Panc1 (cell line): ENCODE results near the gene TMC4. TPM values are rescaled to one million over a fixed set of nuclear protein-coding genes. Genes with fewer than 3 reads are reported as not detected.

Experiments used
- ATAC-seq: fragments of 200-7000 bp; cut with Tn5 transposase; 2 replicates; pipeline ENCODE4 v1.9.1; 2020; ENCODE audit warnings: mild to moderate bottlenecking, moderate library complexity
- BruUV-seq: library from RNA; stranded (reverse); fragments of 400-500 nt; replicated peaks from 2 replicates; lab custom pipeline; 2021; lab: Mats Ljungman, UMichigan
- CTCF ChIA-PET: fragments of 300-600 bp; sonication (Branson Sonifier 250); formaldehyde crosslinking; loops from one replicate; lab custom pipeline; 2022; ENCODE audit warnings: antibody characterized with exemption; lab: Charles Lee
- POLR2A ChIA-PET: fragments of 300-600 bp; sonication (Branson Sonifier 250); formaldehyde crosslinking; loops from one replicate; lab custom pipeline; 2022; ENCODE audit warnings: antibody characterized with exemption; lab: Charles Lee
- DNase-seq: peaks from one replicate; pipeline ENCODE4 v3.0.0-alpha.2; 2010; ENCODE audit warnings: low read depth, low spot score
- H3K27ac ChIP-seq: 2 replicates; pipeline ENCODE4 v1.5.1; 2011; ENCODE audit warnings: mild to moderate bottlenecking, low read length, inconsistent platforms
- H3K27me3 ChIP-seq: fragments of 200-500 bp; sonication (Bioruptor generic); 2 replicates; pipeline ENCODE4 v1.6.0; 2014; ENCODE audit warnings: low read length, inconsistent platforms; ENCODE audit not compliant: control insufficient read depth, insufficient read depth
- H3K36me3 ChIP-seq: fragments of 200-500 bp; sonication (Bioruptor generic); 2 replicates; pipeline ENCODE4 v1.5.1; 2014; ENCODE audit warnings: inconsistent platforms, mild to moderate bottlenecking, low read length, moderate library complexity; ENCODE audit not compliant: control insufficient read depth, insufficient read depth
- H3K4me1 ChIP-seq: 2 replicates; pipeline ENCODE4 v1.5.1; 2011; ENCODE audit warnings: inconsistent platforms, mild to moderate bottlenecking, low read length, moderate library complexity; ENCODE audit not compliant: control insufficient read depth, insufficient read depth
- H3K4me3 ChIP-seq, 2 experiments: 2 replicates each; pipeline ENCODE4 v1.5.1; 2011 to 2012; ENCODE audit warnings: low read depth in 2 of 2, low read length in 2 of 2, mild to moderate bottlenecking in 2 of 2, inconsistent platforms in 1 of 2, moderate library complexity in 1 of 2
- H3K9me3 ChIP-seq: fragments of 200-500 bp; sonication (Bioruptor generic); 2 replicates; pipeline ENCODE4 v1.5.1; 2014; ENCODE audit warnings: low read depth, mild to moderate bottlenecking, inconsistent platforms, low read length, moderate library complexity; ENCODE audit not compliant: control insufficient read depth, insufficient read depth
- POLR2AphosphoS5 ChIP-seq: IDR thresholded peaks from 2 replicates; pipeline ENCODE4 v1.6.1; 2012; ENCODE audit warnings: mild to moderate bottlenecking, low read depth, low read length, moderate library complexity
- SIN3A ChIP-seq: IDR thresholded peaks from 2 replicates; pipeline ENCODE4 v1.6.1; 2012; ENCODE audit warnings: low read depth, mild to moderate bottlenecking, low read length, moderate library complexity, borderline replicate concordance; ENCODE audit not compliant: insufficient read depth
- TCF7L2 ChIP-seq: IDR thresholded peaks from 2 replicates; pipeline ENCODE4 v1.6.1; 2011; ENCODE audit warnings: mild to moderate bottlenecking, low read depth, low read length, inconsistent platforms
- in situ Hi-C: cut with HindIII; loops from 2 replicates; pipeline ENCODE4 v1.10.0; 2016; ENCODE audit warnings: low sequenced_read_pairs, low pct_unique_long_range_greater_than_20kb
- intact Hi-C: fragments of 100-400 bp; cut with micrococcal nuclease; formaldehyde crosslinking; loops from one replicate; pipeline ENCODE4 v1.10.0; 2022; ENCODE audit not compliant: unreplicated experiment
- total RNA-seq: library from RNA; stranded (reverse); gene quantifications from one replicate; pipeline ENCODE4 v1.2.1, GENCODE V29; 2021; ENCODE audit not compliant: unreplicated experiment
- TF ChIP-seq, protein P1 (sequence below): fragments of 450-650 bp; IDR thresholded peaks from 2 replicates; pipeline ENCODE4 v1.5.1; 2017; ENCODE audit warnings: mild to moderate bottlenecking
- TF ChIP-seq, protein P2 (sequence below), 2 experiments: IDR thresholded peaks; 2 replicates each; pipeline ENCODE4 v1.6.1; 2011 to 2012; ENCODE audit warnings: low read depth in 2 of 2, control low read depth in 1 of 2, low read length in 1 of 2, mild to moderate bottlenecking in 1 of 2, moderate library complexity in 1 of 2; ENCODE audit not compliant: insufficient read depth in 1 of 2

Gene TMC4
- total RNA-seq, 1 experiment from 2014 or later: 5.1 TPM

DNA sequence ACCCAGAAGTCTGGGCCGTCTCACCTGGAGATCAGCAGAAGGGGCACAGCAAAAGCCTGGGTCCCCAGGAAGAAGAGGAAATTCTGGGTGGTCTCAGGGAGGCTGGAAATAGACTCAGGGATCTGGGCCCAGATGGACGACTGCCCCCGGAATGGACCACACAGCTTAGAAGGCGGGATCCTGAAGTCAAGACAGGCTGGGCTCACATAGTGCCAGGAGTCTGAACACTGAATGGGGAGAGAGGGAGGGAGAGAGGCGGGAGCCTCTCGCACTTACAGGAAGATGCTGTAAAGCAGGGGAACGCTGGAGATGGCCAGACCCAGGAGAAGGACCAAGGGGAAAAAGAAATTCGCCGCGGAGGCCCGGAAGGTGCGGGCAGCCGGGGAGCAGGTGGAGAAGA, 12.1 kb downstream of the TMC4 start:
- ChIA-PET POLR2A (interaction anchor here (0.7 kb wide), 1 partner anchor 29 kb away, joined by 3 read pairs; the partner anchor contains the start of gene MBOAT7), CTCF (no interaction called here)
- no TSS peak for BruUV-seq
- DNase-seq (no peak), ATAC-seq (no peak)
- Histone ChIP-seq H3K4me3 (peak overlapping the region; percentile 76 to 84), H3K9me3 (no peaks in the 10 kb centered on the region), H3K27ac (peak overlapping the region; percentile 92), H3K36me3 (peaks cover 3% of the 10 kb centered on the region; the same call in 1 of the 2 replicates), H3K27me3 (no peaks in the 10 kb centered on the region), H3K4me1 (peaks cover 22% of the 10 kb centered on the region)
- no peak for TF ChIP-seq TCF7L2
- TF ChIP-seq, protein P1, sequence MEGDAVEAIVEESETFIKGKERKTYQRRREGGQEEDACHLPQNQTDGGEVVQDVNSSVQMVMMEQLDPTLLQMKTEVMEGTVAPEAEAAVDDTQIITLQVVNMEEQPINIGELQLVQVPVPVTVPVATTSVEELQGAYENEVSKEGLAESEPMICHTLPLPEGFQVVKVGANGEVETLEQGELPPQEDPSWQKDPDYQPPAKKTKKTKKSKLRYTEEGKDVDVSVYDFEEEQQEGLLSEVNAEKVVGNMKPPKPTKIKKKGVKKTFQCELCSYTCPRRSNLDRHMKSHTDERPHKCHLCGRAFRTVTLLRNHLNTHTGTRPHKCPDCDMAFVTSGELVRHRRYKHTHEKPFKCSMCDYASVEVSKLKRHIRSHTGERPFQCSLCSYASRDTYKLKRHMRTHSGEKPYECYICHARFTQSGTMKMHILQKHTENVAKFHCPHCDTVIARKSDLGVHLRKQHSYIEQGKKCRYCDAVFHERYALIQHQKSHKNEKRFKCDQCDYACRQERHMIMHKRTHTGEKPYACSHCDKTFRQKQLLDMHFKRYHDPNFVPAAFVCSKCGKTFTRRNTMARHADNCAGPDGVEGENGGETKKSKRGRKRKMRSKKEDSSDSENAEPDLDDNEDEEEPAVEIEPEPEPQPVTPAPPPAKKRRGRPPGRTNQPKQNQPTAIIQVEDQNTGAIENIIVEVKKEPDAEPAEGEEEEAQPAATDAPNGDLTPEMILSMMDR: no peak
- no peak for TF ChIP-seq POLR2AphosphoS5
- TF ChIP-seq SIN3A: no peak
- TF ChIP-seq, protein P2, sequence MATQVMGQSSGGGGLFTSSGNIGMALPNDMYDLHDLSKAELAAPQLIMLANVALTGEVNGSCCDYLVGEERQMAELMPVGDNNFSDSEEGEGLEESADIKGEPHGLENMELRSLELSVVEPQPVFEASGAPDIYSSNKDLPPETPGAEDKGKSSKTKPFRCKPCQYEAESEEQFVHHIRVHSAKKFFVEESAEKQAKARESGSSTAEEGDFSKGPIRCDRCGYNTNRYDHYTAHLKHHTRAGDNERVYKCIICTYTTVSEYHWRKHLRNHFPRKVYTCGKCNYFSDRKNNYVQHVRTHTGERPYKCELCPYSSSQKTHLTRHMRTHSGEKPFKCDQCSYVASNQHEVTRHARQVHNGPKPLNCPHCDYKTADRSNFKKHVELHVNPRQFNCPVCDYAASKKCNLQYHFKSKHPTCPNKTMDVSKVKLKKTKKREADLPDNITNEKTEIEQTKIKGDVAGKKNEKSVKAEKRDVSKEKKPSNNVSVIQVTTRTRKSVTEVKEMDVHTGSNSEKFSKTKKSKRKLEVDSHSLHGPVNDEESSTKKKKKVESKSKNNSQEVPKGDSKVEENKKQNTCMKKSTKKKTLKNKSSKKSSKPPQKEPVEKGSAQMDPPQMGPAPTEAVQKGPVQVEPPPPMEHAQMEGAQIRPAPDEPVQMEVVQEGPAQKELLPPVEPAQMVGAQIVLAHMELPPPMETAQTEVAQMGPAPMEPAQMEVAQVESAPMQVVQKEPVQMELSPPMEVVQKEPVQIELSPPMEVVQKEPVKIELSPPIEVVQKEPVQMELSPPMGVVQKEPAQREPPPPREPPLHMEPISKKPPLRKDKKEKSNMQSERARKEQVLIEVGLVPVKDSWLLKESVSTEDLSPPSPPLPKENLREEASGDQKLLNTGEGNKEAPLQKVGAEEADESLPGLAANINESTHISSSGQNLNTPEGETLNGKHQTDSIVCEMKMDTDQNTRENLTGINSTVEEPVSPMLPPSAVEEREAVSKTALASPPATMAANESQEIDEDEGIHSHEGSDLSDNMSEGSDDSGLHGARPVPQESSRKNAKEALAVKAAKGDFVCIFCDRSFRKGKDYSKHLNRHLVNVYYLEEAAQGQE (IDR thresholded peaks at IDR 0.05; ENCODE audit: insufficient read depth in 1 of 2, low read depth in 2 of 2, low read length in 1 of 2): no peak
- intact Hi-C loops (no loop called here), in situ Hi-C loops (no loop called here)

DNA sequence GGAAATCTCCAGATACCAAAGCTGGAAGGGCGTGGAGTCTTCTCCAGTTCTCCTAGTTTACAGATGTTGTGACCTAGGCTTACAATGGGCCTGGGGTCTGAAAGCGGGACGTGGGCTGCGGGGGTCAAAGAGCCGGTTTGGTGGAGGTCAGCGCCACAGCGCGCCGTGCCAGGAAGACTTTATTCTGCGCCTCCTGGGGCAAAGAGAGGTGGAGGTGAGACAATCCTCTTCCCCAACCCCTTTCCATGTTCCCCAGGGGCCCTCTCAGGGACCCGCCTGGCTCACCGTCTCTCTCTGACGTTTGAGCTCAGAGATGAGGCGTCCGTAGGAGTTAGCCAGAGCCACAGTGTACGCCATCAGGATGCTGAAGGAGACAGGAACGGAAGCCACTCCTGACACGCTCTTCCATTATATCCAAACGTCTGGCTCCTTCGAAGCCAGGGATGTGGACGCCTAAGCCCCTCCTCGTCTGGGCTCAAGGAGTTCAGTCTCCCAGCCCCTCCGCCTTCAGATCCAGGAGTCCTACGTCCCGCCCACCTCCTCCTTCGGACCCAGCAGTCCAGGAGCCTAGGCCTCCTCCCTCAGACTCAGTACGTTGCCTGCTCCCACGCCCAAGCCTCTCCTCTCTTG, 12.7 kb downstream of the TMC4 start:
- intact Hi-C loops (no loop called here), in situ Hi-C loops (no loop called here)
- no peak for TF ChIP-seq TCF7L2
- TF ChIP-seq, protein P2 (IDR thresholded peaks at IDR 0.05; ENCODE audit: insufficient read depth in 1 of 2, low read depth in 2 of 2, low read length in 1 of 2): no peak
- Histone ChIP-seq H3K27me3 (no peaks in the 10 kb centered on the region), H3K4me3 (peak overlapping the region; percentile 76 to 84), H3K36me3 (peaks cover 3% of the 10 kb centered on the region), H3K4me1 (peaks cover 22% of the 10 kb centered on the region), H3K27ac (peak overlapping the region; percentile 92), H3K9me3 (no peaks in the 10 kb centered on the region)
- POLR2A ChIA-PET: interaction anchor here (0.7 kb wide), 1 partner anchor 29 kb away, joined by 3 read pairs; the partner anchor contains the start of gene MBOAT7
- no peak for DNase-seq
- BruUV-seq: TSS peak; percentile 91
- ATAC-seq: peak; percentile 4
- CTCF ChIA-PET: no interaction called here
